ENCODE measurements around the gene SPATC1L.

The SPATC1L gene

DNA sequence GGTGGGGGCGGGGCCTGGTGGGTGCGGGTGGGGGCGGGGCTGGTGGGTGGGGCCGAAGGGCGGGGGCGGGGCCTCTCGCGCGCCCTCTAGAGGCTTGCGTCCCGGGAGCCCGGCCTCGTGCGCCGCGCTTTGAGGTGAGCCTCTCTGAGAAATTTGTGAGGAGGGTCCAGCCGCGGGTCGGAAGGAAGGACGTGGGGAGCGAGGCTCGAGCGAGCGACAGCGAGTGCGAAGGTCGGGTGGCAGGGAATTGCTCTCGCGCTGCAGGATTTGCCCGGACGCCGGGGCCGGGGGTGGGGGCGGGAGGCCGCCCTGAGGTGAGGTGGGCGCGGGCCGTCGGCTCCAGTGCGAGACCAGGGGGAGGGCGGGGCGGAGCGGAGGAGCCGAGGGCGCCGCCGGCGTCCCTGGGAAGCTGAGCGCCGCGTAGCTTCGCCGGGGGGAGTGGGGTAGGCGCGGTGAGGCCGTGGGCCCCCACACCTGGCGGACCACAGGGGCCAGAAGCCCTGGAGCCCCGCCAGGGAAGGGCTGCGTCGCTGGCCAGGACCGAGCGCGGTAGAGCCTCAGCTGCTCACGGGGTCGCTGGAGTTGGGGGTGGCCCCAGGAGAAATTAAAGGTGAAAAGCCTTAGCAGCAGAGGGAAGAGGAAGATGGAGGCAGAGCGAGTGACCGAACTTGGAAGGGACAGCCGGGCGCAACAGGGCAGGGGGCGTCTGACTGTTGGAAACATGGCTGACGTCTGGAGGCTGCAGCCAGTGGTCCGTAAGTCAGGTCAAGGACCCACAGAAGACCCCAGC lies 45.1 kb upstream of the SPATC1L start (continued):
- TF ChIP-seq PATZ1 (tag by site-specific recombination; IDR thresholded peaks at IDR 0.05) (peak; percentile 81), ZNF37A (tag by site-specific recombination; IDR thresholded peaks at IDR 0.05) (no peak), WT1 (tag by site-specific recombination; IDR thresholded peaks at IDR 0.05) (no peak), ZNF16 (tag by site-specific recombination; IDR thresholded peaks at IDR 0.05; ENCODE audit: low read depth) (no peak), ZNF629 (tag by site-specific recombination; IDR thresholded peaks at IDR 0.05) (peak; percentile 39; the same call in 1 of the 2 replicates), GLI2 (tag by site-specific recombination; IDR thresholded peaks at IDR 0.05; ENCODE audit: borderline replicate concordance, low read depth) (no peak), OVOL3 (tag by site-specific recombination; IDR thresholded peaks at IDR 0.05) (no peak), ZFP69B (tag by site-specific recombination; IDR thresholded peaks at IDR 0.05) (0 out of 2 replicates have a peak, but pooled peaks have one; percentile 45), ZNF610 (tag by site-specific recombination; IDR thresholded peaks at IDR 0.05; ENCODE audit: borderline replicate concordance) (peak; percentile 66; the same call in 1 of the 2 replicates), ZBTB20 (tag by site-specific recombination; IDR thresholded peaks at IDR 0.05) (peak; percentile 25; the same call in 1 of the 2 replicates), ZBTB44 (tag by site-specific recombination; IDR thresholded peaks at IDR 0.05) (no peak), ZFHX2 (tag by site-specific recombination; conservative IDR thresholded peaks at IDR 0.05) (peak; percentile 73), ZEB2 (tag by site-specific recombination; IDR thresholded peaks at IDR 0.05) (0 out of 2 replicates have a peak, but pooled peaks have one; percentile 14), ZNF132 (tag by site-specific recombination; IDR thresholded peaks at IDR 0.05; ENCODE audit: borderline replicate concordance) (no peak), KLF16 (tag by site-specific recombination; IDR thresholded peaks at IDR 0.05) (no peak; the same call in 1 of the 2 replicates), SP3 (tag by site-specific recombination; IDR thresholded peaks at IDR 0.05) (peak; percentile 87), ZBTB8A (tag by site-specific recombination; IDR thresholded peaks at IDR 0.05) (peak; percentile 58), ZNF24 (tag by site-specific recombination; IDR thresholded peaks at IDR 0.05) (peak; percentile 33; the same call in 1 of the 2 replicates), ZBTB1 (tag by site-specific recombination; IDR thresholded peaks at IDR 0.05) (peak; percentile 73; the same call in 1 of the 2 replicates), ZNF391 (tag by site-specific recombination; IDR thresholded peaks at IDR 0.05; ENCODE audit: borderline replicate concordance, low read depth) (0 out of 2 replicates have a peak, but pooled peaks have one; percentile 37), ZSCAN23 (tag by site-specific recombination; IDR thresholded peaks at IDR 0.05) (0 out of 2 replicates have a peak, but pooled peaks have one; percentile 4), KLF7 (tag by site-specific recombination; IDR thresholded peaks at IDR 0.05; ENCODE audit: borderline replicate concordance) (0 out of 2 replicates have a peak, but pooled peaks have one; percentile 74), REPIN1 (tag by site-specific recombination; IDR thresholded peaks at IDR 0.05; ENCODE audit: low read depth) (no peak), KLF8 (tag by site-specific recombination; IDR thresholded peaks at IDR 0.05) (peak; percentile 97), ZBTB48 (tag by site-specific recombination; IDR thresholded peaks at IDR 0.05) (peak; percentile 91), ZFP37 (tag by site-specific recombination; IDR thresholded peaks at IDR 0.05) (no peak), ZNF248 (tag by site-specific recombination; IDR thresholded peaks at IDR 0.05) (no peak), ZIC2 (tag by site-specific recombination; IDR thresholded peaks at IDR 0.05) (peak; percentile 50), ZFP3 (tag by site-specific recombination; IDR thresholded peaks at IDR 0.05; ENCODE audit: low read depth) (no peak), RBAK (tag by site-specific recombination; IDR thresholded peaks at IDR 0.05) (no peak), ZBTB7A (tag by site-specific recombination; IDR thresholded peaks at IDR 0.05; ENCODE audit: low read depth) (0 out of 2 replicates have a peak, but pooled peaks have one; percentile 49), ZNF335 (tag by site-specific recombination; conservative IDR thresholded peaks at IDR 0.05) (peak; percentile 92), SP7 (tag by site-specific recombination; IDR thresholded peaks at IDR 0.05) (peak; percentile 75)
- TF ChIP-seq, protein P1, sequence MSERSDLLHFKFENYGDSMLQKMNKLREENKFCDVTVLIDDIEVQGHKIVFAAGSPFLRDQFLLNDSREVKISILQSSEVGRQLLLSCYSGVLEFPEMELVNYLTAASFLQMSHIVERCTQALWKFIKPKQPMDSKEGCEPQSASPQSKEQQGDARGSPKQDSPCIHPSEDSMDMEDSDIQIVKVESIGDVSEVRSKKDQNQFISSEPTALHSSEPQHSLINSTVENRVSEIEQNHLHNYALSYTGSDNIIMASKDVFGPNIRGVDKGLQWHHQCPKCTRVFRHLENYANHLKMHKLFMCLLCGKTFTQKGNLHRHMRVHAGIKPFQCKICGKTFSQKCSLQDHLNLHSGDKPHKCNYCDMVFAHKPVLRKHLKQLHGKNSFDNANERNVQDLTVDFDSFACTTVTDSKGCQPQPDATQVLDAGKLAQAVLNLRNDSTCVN (tag by site-specific recombination; optimal IDR thresholded peaks at IDR 0.05): peak; percentile 38
- TF ChIP-seq, protein P2, sequence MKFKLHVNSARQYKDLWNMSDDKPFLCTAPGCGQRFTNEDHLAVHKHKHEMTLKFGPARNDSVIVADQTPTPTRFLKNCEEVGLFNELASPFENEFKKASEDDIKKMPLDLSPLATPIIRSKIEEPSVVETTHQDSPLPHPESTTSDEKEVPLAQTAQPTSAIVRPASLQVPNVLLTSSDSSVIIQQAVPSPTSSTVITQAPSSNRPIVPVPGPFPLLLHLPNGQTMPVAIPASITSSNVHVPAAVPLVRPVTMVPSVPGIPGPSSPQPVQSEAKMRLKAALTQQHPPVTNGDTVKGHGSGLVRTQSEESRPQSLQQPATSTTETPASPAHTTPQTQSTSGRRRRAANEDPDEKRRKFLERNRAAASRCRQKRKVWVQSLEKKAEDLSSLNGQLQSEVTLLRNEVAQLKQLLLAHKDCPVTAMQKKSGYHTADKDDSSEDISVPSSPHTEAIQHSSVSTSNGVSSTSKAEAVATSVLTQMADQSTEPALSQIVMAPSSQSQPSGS (tag by site-specific recombination; IDR thresholded peaks at IDR 0.05; ENCODE audit: low read depth): no peak

All from HEK293 (cell line).